CD4-positive, alpha-beta T cell treated with Interferon alpha-2 for 1 hour (primary cell): Measurements from ENCODE around the gene SERPINF2.
"Not testable (repeated sequence)": the region's sequence is repeated elsewhere in the genome, so short reads cannot be mapped to it uniquely, and the experiment has no call there.

ENCODE experiments used
- DNase-seq, 2 donors: peaks; one replicate each; pipeline ENCODE4 v3.0.0-alpha.2; 2020 to 2022

SERPINF2 gene

DNA sequence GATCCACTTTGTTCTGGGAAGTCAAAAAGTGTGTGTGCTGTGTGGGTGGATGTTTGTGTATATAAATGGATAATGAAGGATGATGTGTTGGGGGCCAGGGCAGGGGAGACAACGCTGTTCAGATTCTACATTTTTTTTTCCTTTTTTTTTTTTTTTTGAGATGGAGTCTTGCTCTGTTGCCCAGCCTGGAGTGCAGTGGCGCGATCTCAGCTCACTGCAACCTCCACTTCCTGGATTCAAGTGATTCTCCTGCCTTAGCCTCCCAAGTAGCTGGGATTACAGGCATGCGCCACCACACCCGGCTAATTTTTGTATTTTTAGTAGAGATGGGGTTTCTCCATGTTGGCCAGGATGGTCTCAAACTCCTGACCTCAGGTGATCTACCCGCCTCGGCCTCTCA lies 22.0 kb downstream of the SERPINF2 start:
- not testable (repeated sequence) for DNase-seq

DNA sequence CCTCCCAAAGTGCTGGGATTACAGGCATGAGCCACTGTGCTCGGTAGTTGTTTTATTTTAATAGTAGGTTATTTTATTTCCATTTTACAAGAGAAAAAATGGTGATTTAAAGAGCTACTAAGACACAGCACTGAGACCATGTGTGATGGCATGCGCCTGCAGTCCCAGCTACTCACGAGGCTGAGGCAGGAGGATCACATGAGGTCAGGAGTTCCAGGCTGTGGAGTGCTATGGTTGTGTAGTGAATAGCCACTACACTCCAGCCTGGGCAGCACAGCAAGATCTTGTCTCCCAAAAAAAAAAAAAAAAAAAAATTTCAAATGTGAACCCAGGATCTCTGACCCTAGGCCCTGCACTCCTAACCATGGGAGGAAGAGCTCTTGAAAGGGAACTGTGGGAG lies 22.9 kb downstream of the SERPINF2 start:
- DNase-seq, result no peak

DNA sequence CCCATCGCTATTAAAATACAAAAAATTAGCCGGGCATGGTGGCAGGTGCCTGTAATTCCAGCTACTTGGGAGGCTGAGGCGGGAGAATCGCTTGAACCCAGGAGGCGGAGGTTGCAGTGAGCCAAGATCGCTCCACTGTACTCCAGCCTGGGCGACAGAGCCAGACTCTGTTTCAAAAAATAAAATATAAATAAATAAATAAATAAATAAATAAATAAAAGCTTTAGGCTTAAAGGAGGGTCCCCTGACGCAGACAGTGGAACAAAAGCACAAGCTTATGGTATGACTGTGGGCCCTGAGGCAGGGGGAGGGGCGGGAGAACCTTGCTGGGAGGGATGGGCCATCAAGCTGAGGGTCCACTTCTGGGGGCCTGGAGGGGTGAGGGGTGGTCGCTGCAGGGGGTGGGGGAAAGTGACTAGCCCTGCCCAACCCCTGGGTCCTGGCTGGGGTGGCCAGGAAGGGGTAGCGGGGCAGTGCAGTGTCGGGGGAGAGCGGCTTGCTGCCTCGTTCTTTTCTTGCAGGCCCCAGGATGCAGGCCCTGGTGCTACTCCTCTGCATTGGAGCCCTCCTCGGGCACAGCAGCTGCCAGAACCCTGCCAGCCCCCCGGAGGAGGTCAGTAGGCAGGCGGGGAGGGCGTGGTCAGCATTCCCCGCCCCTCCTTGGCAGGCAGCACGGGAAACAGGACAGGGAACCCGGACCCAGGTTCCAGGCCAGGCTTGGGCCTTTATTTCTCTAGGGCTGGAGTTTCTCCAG lies 23.9 kb downstream of the SERPINF2 start:
- DNase-seq, result no peak

DNA sequence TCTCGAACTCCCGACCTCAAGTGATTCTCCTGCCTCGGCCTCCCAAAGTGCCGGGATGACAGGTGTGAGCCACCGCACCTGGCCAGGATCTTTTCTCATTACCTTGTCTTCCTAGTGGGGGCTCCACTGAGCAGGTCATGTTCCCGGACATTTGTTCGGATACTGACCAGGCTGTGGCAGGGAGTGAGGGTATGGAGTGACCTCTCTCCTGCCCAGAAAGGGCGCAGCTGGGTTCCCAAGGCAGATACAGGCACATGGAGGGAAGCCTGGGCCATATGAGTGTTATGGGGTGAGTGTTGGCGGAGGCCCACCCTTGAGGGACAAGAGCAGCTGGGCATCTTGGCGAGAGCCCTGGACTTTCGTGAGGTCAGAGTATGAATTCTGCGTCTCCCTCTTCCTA lies 24.7 kb downstream of the SERPINF2 start:
- no peak for DNase-seq

DNA sequence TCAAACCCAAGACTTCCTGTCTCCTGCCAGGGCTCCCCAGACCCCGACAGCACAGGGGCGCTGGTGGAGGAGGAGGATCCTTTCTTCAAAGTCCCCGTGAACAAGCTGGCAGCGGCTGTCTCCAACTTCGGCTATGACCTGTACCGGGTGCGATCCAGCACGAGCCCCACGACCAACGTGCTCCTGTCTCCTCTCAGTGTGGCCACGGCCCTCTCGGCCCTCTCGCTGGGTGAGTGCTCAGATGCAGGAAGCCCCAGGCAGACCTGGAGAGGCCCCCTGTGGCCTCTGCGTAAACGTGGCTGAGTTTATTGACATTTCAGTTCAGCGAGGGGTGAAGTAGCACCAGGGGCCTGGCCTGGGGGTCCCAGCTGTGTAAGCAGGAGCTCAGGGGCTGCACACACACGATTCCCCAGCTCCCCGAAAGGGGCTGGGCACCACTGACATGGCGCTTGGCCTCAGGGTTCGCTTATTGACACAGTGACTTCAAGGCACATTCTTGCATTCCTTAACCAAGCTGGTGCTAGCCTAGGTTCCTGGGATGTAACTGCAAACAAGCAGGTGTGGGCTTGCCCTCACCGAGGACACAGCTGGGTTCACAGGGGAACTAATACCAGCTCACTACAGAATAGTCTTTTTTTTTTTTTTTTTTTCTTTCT lies 27.3 kb downstream of the SERPINF2 start:
- DNase-seq, result no peak

DNA sequence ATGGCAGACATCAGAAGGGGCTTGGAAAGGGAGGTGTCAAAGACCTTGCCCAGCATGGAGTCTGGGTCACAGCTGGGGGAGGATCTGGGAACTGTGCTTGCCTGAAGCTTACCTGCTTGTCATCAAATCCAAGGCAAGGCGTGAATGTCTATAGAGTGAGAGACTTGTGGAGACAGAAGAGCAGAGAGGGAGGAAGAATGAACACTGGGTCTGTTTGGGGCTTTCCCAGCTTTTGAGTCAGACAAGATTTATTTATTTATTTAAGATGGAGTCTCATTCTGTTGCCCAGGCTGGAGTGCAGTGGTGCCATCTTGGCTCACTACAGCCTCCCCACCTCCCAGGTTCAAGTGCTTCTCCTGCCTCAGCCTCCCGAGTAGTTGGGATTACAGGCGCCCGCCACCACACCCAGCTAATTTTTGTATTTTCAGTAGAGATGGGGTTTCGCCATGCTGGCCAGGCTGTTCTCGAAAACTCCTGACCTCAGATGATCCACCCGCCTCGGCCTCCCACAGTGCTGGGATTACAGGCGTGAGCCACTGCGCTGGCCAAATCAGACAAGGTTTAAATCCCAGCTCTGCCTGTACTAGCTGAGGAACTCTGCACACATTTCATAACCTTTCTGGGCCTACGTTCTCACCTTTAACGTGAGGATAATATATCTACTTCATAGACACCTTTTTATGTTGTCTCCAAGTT lies 30.5 kb downstream of the SERPINF2 start:
- not testable (repeated sequence) for DNase-seq

DNA sequence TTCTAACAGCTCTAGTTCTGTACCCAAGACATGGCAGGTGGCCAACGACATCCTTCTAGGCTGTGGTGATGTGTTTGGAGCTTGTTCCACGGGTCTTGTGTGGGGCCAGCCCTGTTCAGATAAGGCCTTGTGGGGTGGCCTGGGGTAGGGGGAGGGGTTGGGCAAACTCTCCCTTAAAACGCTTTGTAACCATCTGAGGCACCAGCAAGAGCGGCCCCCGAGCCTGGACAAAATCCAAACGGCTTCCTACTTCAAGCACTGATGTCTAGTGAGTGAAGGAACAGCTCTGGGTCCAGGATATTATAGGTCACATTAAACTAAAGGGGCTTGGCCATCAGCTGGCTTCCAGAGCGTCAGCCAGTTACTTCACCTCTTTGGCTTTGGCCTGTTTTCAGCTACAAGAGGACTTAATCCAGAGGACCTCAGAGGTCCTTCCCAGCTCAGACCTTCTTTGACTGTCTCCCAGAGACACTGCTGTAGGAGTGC lies 31.1 kb downstream of the SERPINF2 start:
- no peak for DNase-seq

DNA sequence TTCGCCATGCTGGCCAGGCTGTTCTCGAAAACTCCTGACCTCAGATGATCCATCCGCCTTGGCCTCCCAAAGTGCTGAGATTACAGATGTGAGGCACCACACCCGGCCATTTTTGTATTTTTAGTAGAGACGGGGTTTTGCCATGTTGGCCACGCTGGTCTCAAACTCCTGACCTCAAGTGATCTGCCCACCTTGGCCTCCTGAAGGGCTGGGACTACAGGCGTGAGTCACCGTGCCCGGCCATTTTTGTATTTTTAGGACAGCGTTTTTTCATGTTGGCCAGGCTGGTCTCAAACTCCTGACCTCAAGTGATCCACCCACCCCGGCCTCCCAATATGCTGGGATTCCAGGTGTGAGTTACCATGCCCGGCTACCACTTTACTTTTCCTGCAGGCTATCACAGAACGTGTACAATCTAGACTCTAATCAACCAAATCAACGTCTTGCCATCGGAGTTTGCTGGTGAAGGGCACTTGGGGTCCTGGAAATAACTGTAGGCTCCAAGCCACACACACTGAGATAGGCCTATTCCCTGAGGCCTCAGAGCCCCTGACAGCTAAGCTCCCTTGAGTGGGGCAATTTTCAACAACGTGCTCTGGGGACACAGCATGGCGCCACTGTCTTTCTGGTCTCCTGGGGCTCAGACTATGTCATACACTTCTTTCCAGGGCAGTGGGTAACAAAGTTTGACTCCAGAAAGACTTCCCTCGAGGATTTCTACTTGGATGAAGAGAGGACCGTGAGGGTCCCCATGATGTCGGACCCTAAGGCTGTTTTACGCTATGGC lies 31.9 kb downstream of the SERPINF2 start:
- no peak for DNase-seq

DNA sequence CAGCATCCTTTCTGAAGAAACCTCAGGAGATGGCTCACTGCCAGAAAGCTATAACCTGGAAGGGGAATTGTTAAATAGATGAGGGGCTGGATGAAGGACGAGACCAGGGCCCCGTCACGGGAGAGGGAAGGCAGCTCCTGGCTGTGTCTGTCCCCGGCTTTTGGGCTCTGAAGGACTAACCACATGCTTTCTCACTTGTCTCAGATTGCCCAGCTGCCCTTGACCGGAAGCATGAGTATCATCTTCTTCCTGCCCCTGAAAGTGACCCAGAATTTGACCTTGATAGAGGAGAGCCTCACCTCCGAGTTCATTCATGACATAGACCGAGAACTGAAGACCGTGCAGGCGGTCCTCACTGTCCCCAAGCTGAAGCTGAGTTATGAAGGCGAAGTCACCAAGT lies 33.7 kb downstream of the SERPINF2 start:
- no peak for DNase-seq

DNA sequence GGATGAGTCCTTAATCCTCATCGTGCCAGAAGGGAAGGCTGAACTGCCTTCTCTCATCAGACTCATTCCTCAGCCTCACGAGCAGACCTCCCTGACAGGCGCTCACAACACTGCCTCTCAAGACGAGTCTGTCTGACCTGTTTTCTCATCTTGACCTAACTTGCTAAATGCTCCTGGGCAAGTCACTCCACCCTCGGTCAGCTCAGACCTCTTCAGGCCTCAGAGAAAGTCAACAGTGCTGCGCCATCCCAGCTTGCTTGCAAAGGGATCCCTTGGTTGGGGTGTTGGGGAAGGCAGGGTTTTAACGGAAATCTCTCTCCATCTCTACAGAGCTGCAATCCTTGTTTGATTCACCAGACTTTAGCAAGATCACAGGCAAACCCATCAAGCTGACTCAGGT lies 34.2 kb downstream of the SERPINF2 start:
- no peak for DNase-seq

DNA sequence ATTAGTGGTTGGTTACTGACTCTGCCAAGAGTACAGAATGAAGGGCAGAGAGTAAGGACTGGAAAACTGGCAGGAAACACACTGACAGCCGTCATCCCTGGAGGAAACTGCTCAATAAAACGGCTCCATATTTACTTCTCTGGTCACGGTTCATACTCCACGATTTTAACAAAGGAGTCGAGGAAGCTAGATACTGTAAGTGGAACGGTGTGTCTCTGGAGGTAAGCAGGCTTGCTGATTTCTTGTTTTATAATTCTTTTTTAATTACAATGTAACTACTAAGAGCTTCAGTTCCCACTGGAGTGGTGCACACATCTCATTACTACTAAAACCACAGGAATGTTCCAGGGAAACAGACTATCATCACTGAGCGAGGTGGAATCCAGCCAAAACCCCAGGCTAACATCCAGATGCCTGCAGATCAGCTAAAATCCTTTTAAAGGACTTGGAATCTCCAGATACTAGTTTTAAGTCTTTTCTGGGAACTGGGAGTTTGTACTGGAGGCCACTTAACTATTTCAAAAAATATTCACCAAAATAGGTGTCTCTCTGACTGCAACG lies 37.0 kb downstream of the SERPINF2 start:
- no peak for DNase-seq

DNA sequence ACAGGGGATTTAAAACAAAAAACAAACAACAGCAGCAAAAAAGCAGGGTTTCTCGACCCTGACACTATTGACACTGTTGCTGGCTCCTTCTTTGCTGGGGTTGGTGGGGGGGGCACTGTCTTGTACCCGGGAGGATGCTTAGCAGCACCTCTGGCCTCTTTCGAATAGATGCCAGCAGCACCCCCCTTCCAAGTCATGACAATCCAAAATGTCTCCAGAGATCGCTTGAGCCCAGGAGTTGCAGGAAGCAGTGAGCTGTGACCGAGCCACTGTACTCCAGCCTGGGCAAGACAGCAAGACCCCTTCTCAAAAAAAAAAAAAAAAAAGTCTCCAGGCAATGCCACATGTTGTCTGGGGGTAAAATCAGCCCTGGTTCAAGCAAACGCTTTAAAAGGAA lies 39.5 kb downstream of the SERPINF2 start:
- no peak for DNase-seq

DNA sequence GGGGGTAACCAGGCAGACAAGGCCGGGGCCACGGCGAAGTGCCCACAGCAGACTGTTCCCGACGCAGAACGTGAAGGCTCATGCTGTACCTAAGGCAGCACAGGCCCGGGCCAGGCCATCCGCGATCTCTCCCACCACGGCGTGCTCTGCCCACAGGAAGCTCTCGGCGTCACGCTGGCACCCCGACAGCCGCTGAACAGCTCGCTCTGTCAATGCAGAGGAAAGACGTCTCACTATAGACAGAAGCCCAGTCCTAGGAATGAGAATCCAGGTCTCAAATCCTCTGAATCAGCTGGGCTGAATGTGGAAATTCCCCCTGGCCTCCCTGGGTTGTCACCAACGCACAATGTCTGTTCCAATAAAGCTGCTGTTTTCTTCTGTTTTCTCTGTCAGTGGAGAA lies 40.6 kb downstream of the SERPINF2 start:
- no peak for DNase-seq

DNA sequence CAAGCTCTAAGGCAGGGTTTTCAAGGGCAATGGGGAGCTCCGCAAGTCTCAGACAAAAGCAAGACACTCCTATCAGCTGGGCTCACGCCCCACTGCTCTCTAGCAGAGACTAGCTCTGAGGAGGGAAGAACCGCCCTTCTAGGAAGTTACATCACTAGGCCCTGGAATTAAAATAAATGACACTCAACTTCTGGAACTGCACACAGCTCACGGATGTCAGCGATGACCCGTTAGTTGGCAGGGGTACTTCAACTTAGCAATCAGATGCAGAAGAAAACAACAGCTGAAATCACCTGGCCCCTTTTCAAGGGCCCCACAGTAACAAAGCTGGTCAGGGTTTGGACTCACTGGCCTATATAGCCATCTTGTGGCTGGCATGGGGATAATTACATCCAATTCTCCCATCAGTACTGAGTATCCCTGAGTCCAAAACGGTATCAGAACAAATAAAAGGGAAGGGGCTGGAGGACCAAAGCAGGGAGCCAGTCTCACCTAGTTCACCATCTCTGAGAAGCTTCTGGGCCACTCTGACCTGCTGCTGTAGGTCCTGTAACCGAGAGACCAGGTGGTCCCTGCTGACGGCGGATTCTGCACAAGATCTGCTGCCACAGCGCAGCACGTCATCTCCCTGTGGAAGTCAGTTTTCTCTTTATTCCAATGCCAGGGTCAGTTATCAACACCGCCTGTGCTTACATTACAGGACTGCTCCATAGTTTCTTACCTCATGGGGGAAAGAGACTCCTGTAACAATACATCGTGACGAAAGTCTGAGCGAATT lies 41.4 kb downstream of the SERPINF2 start:
- peak; percentile 37 to 71 for DNase-seq

DNA sequence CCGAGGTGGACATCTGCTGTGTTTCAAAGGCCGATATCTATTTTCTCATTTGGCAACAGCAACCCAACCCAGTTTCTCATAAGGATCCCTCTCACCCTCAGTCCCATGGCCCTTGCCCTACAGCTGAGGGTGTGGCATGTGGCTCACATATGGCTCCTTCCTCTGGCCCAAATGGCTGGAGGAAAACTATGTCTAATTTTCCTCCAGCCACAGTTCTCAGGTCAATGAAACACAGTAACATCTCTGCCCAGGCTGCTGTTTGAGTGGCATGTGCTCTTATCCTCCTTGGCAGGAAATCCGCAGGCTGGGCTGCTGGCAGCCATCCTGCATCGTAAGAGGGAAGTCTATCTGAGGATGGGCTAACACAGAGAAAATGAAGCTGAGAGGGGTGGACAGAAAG lies 43.3 kb downstream of the SERPINF2 start:
- no peak for DNase-seq

DNA sequence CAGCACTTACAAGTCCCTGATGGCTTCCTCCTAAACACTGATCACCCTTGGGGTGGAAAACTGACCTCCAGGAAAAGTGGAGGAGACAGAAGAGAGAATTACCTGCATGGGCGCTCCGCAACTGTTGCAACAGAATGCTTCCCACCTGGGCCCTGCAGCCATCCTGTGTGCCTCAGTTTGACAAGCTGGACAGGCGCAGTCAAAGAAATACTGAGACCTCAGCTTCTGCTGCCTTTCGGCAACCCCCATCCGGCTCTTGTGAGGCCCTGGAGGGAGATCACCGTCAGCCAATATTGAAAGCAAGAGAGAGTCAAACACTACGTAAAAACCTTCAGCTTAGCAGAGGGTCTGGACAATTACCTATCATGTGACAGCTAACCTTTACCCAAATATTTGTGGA lies 44.0 kb downstream of the SERPINF2 start:
- DNase-seq, result no peak

DNA sequence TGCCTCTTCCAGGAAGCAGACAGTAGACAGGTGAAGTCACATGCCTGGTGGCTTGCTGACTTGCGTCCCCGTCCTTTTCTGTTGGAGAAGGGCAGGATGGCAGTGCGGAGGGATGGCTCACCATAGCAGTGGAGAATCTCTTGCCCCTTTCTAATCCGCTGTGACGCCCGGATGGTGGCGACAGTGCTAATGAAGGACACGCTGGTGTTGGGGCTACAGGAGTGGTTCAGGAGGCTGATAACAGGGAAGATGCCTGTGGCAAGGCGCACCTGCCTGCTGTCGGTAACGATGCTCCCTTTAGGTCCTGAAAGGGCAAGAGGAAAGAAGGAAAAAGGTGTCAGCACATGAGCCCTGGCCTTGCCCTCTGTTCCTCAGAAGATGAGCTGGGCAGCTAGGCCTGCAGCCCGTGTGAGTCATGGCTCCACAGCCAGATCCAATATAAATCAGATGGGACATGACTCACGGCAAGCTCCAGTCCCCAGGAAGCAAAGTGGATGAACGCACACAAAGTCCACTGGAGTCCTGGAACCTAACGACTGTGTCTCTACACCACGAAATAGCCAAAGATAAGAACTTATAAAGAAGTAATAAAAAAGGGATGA lies 44.7 kb downstream of the SERPINF2 start:
- DNase-seq, result no peak

DNA sequence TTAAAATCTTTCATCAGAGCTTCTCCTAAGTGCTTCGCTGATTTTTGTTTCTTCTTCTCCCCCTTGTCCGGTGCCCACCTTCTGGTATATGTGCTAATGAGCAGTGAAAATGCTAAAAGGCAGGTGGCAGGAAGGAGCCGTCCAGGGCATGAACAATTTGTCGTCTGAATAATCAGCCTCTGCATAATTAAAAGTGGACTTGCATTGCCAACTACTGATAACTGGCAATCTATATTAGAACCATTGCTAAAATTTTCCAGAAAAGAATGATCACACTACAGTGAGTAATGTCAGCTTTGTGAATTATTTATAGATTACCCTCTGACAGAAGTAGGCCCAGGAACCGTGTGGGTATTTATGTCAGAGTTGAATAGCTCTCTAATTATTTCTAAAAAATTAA lies 47.3 kb downstream of the SERPINF2 start:
- DNase-seq, result no peak

DNA sequence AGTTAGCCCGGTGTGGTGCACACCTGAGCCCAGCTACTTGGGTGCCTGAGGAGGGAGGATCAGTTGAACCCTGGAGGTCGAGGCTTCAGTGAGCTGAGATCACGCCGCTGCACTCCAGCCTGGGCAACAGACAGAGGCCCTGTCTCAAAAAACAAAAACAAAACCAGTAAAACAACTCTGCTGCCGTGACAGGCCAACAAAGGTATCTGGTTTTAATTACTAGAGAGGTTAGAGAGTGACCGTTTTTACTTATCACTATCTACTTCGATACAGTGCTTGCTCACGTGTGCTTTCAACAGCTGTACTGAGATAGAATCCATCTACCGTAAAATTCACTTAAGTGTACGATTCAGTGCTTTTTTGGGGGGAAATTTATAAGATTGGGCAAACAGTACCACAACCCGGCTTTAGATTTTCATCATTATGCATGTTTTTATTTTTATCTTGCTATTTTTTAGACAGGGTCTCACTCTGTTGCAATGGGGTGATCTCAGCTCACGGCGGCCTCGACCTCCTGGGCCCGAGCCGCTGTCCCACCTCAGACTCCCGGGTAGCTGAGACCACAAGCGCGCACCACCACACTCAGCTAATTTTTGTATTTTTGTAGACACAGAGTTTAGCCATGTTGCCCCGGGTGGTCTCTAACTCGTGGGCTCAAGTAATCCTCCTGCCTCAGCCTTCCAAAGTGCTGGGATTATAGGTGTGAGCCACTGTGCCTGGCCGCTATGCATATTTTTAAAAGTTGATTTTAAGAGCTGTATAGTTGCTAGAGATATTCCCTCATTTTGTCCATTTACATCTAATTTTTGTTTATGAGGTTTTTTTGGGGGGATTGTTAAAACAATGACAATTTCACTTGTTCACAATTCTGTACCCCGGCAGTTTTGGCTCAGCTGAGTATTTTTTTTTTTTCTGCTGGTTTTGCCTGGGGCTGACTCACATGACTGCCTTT lies 50.1 kb downstream of the SERPINF2 start:
- DNase-seq, result no peak

DNA sequence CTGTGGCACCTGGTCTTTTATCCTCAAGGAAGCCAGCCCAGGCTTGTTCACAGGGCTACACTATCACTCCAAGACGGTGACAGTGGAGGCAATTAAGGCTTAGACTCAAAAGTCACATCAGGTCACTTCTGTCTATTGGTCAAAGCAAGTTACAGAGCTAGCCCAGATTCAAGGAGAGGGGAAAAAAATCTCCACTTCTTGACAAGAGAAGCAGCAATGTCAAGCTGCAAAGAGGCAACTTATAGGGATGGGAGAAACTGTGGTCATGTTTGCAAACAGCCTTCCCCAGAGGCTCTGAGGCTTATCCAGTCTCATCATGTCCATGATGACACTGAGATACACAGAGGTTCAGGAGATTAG lies 50.8 kb downstream of the SERPINF2 start:
- DNase-seq, result no peak
